Karpas-422 (cell line): Measurements from ENCODE around the gene APP. TPM values are rescaled to one million over a fixed set of nuclear protein-coding genes. Genes with fewer than 3 reads are reported as not detected.
"Not testable (repeated sequence)": the region's sequence is repeated elsewhere in the genome, so short reads cannot be mapped to it uniquely, and the experiment has no call there.

Experiments used
- DNase-seq: peaks from one replicate; pipeline ENCODE4 v3.0.0-alpha.2; 2015
- H2AFZ ChIP-seq: fragments of 200-600 bp; sonication (generic); 2 replicates; pipeline ENCODE4 v1.6.1; 2014; ENCODE audit warnings: antibody characterized with exemption, low read length, mixed read lengths
- H3K27ac ChIP-seq: fragments of 200-600 bp; sonication (generic); 2 replicates; pipeline ENCODE4 v1.5.1; 2014; ENCODE audit warnings: mild to moderate bottlenecking, low read length, moderate library complexity
- H3K27me3 ChIP-seq: fragments of 200-600 bp; sonication (generic); 2 replicates; pipeline ENCODE4 v1.6.1; 2014; ENCODE audit warnings: low read length, mixed read lengths
- H3K36me3 ChIP-seq: fragments of 200-600 bp; sonication (generic); 2 replicates; pipeline ENCODE4 v1.6.1; 2014; ENCODE audit warnings: low read length, mixed read lengths; ENCODE audit not compliant: insufficient read depth
- H3K4me1 ChIP-seq: fragments of 200-600 bp; sonication (generic); 2 replicates; pipeline ENCODE4 v1.6.1; 2014; ENCODE audit warnings: mild to moderate bottlenecking, low read length, mixed read lengths
- H3K4me2 ChIP-seq: fragments of 200-600 bp; sonication (generic); 2 replicates; pipeline ENCODE4 v1.6.1; 2014; ENCODE audit warnings: low read length, low read depth, mild to moderate bottlenecking; ENCODE audit not compliant: poor library complexity, severe bottlenecking
- H3K4me3 ChIP-seq: fragments of 200-600 bp; sonication (generic); 2 replicates; pipeline ENCODE4 v1.5.1; 2014; ENCODE audit warnings: mild to moderate bottlenecking, antibody characterized with exemption, low read length, mixed read lengths
- H3K79me2 ChIP-seq: fragments of 200-600 bp; sonication (generic); 2 replicates; pipeline ENCODE4 v1.6.1; 2014; ENCODE audit warnings: mild to moderate bottlenecking, low read length, mixed read lengths
- H3K9ac ChIP-seq: fragments of 200-600 bp; sonication (generic); 2 replicates; pipeline ENCODE4 v1.6.0; 2014; ENCODE audit warnings: low read length
- H3K9me2 ChIP-seq: fragments of 200-600 bp; sonication (generic), shearing (Covaris generic); replicated peaks from 2 replicates; pipeline ENCODE4 v1.6.0; 2014; ENCODE audit warnings: mild to moderate bottlenecking, low read length, moderate library complexity; ENCODE audit not compliant: insufficient read depth
- H3K9me3 ChIP-seq: fragments of 300-700, 200-600 bp; sonication (generic); 2 replicates; pipeline ENCODE4 v1.6.1; 2014; ENCODE audit warnings: low read length, mixed read lengths
- H4K20me1 ChIP-seq: fragments of 200-600 bp; sonication (generic); 2 replicates; pipeline ENCODE4 v1.6.1; 2014; ENCODE audit warnings: mild to moderate bottlenecking, antibody characterized with exemption, low read length, low read depth; ENCODE audit not compliant: insufficient read depth
- total RNA-seq: library from RNA; depleted of rRNA; stranded (reverse); fragments of >200 nt; shearing (Covaris generic); gene quantifications from 2 replicates; pipeline ENCODE4 v1.2.3, GENCODE V29; 2014; ENCODE audit warnings: low replicate concordance

Gene APP
- total RNA-seq, 1 experiment from 2014 or later, result not detected

GRCh38 chr21:26087223-26087918 is 83.2 kb downstream of the APP start:
- DNase-seq, result no peak

GRCh38 chr21:26085882-26086281 is 84.7 kb downstream of the APP start:
- H3K4me3 ChIP-seq, result no peak overlapping the region
- no peak overlapping the region for H2AFZ ChIP-seq
- H4K20me1 ChIP-seq, result no peaks in the 10 kb centered on the region
- no peaks in the 10 kb centered on the region for H3K27me3 ChIP-seq
- H3K9me3 ChIP-seq, result peaks cover 11% of the 10 kb centered on the region
- H3K36me3 ChIP-seq, result no peaks in the 10 kb centered on the region
- no peaks in the 10 kb centered on the region for H3K4me1 ChIP-seq
- H3K9me2 ChIP-seq, result no peaks in the 10 kb centered on the region
- H3K79me2 ChIP-seq, result no peaks in the 10 kb centered on the region
- no peak overlapping the region for H3K9ac ChIP-seq
- H3K27ac ChIP-seq, result no peak overlapping the region
- DNase-seq, result no peak
- H3K4me2 ChIP-seq, result no peak overlapping the region

More at GRCh38 chr21:26087223-26087918, 83.2 kb downstream of the APP start:
- H3K27ac ChIP-seq, result no peak overlapping the region
- no peak overlapping the region for H2AFZ ChIP-seq
- no peak overlapping the region for H3K4me2 ChIP-seq
- no peaks in the 10 kb centered on the region for H3K9me2 ChIP-seq
- no peak overlapping the region for H3K4me3 ChIP-seq
- no peaks in the 10 kb centered on the region for H3K27me3 ChIP-seq
- peaks cover 11% of the 10 kb centered on the region for H3K9me3 ChIP-seq
- no peaks in the 10 kb centered on the region for H4K20me1 ChIP-seq
- H3K4me1 ChIP-seq, result no peaks in the 10 kb centered on the region
- no peak overlapping the region for H3K9ac ChIP-seq
- no peaks in the 10 kb centered on the region for H3K36me3 ChIP-seq
- no peaks in the 10 kb centered on the region for H3K79me2 ChIP-seq

- Histone ChIP-seq H2AFZ (no peak overlapping the region), H3K79me2 (no peaks in the 10 kb centered on the region), H3K9me3 (peaks cover 9% of the 10 kb centered on the region), H3K9ac (no peak overlapping the region), H4K20me1 (no peaks in the 10 kb centered on the region), H3K27ac (no peak overlapping the region), H3K9me2 (no peaks in the 10 kb centered on the region), H3K4me1 (no peaks in the 10 kb centered on the region), H3K27me3 (no peaks in the 10 kb centered on the region), H3K4me2 (no peak overlapping the region), H3K36me3 (no peaks in the 10 kb centered on the region), H3K4me3 (no peak overlapping the region)
- no peak for DNase-seq
These were observed 85.4 kb downstream of the APP start for GRCh38 chr21:26085127-26085526.

- no peak overlapping the region for H3K4me2 ChIP-seq
- H3K9me3 ChIP-seq, result peaks cover 4% of the 10 kb centered on the region; the same call in 1 of the 2 replicates
- H3K9ac ChIP-seq, result no peak overlapping the region
- H4K20me1 ChIP-seq, result no peaks in the 10 kb centered on the region
- H3K4me3 ChIP-seq, result no peak overlapping the region
- no peaks in the 10 kb centered on the region for H3K27me3 ChIP-seq
- no peaks in the 10 kb centered on the region for H3K9me2 ChIP-seq
- no peak overlapping the region for H3K27ac ChIP-seq
- H3K79me2 ChIP-seq, result no peaks in the 10 kb centered on the region
- DNase-seq, result no peak
- no peak overlapping the region for H2AFZ ChIP-seq
- H3K36me3 ChIP-seq, result no peaks in the 10 kb centered on the region
- no peaks in the 10 kb centered on the region for H3K4me1 ChIP-seq
These were observed 88.0 kb downstream of the APP start for GRCh38 chr21:26082549-26082948.

- not testable (repeated sequence) for H3K9me2 ChIP-seq, H3K9ac ChIP-seq, H3K27ac ChIP-seq, H3K4me3 ChIP-seq, H3K79me2 ChIP-seq, H3K36me3 ChIP-seq, DNase-seq, H3K4me1 ChIP-seq, H3K9me3 ChIP-seq, H2AFZ ChIP-seq, H3K27me3 ChIP-seq, H4K20me1 ChIP-seq, H3K4me2 ChIP-seq
These were observed 89.3 kb downstream of the APP start for GRCh38 chr21:26081175-26081760.

- Histone ChIP-seq H3K27ac (no peak overlapping the region), H3K79me2 (no peaks in the 10 kb centered on the region), H3K36me3 (no peaks in the 10 kb centered on the region)
These were observed 90.4 kb downstream of the APP start for GRCh38 chr21:26080211-26080610.

GRCh38 chr21:26079366-26079765 is 91.2 kb downstream of the APP start:
- H3K27me3 ChIP-seq, result no peaks in the 10 kb centered on the region
- H3K9ac ChIP-seq, result no peak overlapping the region
- no peaks in the 10 kb centered on the region for H3K4me1 ChIP-seq
- no peak overlapping the region for H2AFZ ChIP-seq
- H3K9me3 ChIP-seq, result no peaks in the 10 kb centered on the region
- H3K4me2 ChIP-seq, result no peak overlapping the region
- H4K20me1 ChIP-seq, result no peaks in the 10 kb centered on the region
- no peak overlapping the region for H3K4me3 ChIP-seq
- DNase-seq, result no peak
- H3K36me3 ChIP-seq, result no peaks in the 10 kb centered on the region
- H3K9me2 ChIP-seq, result no peaks in the 10 kb centered on the region
- H3K27ac ChIP-seq, result no peak overlapping the region
- no peaks in the 10 kb centered on the region for H3K79me2 ChIP-seq

More at GRCh38 chr21:26080211-26080610, 90.4 kb downstream of the APP start:
- no peak overlapping the region for H3K4me2 ChIP-seq
- H3K4me1 ChIP-seq, result no peaks in the 10 kb centered on the region
- no peak overlapping the region for H3K4me3 ChIP-seq
- H3K9me3 ChIP-seq, result 0 out of 2 replicates have a peak, but pooled peaks cover 4% of the 10 kb centered on the region
- H3K9me2 ChIP-seq, result no peaks in the 10 kb centered on the region
- no peak overlapping the region for H2AFZ ChIP-seq
- no peaks in the 10 kb centered on the region for H4K20me1 ChIP-seq
- no peaks in the 10 kb centered on the region for H3K27me3 ChIP-seq
- DNase-seq, result no peak
- H3K9ac ChIP-seq, result no peak overlapping the region

GRCh38 chr21:26077521-26077920 is 93.0 kb downstream of the APP start:
- Histone ChIP-seq H3K9me2 (no peaks in the 10 kb centered on the region), H3K27ac (no peak overlapping the region), H3K4me1 (no peaks in the 10 kb centered on the region), H3K9me3 (no peaks in the 10 kb centered on the region), H3K27me3 (no peaks in the 10 kb centered on the region), H3K4me2 (no peak overlapping the region), H3K9ac (no peak overlapping the region), H4K20me1 (no peaks in the 10 kb centered on the region), H3K79me2 (no peaks in the 10 kb centered on the region), H2AFZ (no peak overlapping the region), H3K4me3 (no peak overlapping the region), H3K36me3 (no peaks in the 10 kb centered on the region)
- no peak for DNase-seq
